ENCODE data around the gene TBL2. TPM values are rescaled to one million over a fixed set of nuclear protein-coding genes. Genes with fewer than 3 reads are reported as not detected.
A peak's percentile ranks its signal among the peaks of the same experiment; 100 is the strongest.
"Not testable (repeated sequence)": the region's sequence is repeated elsewhere in the genome, so short reads cannot be mapped to it uniquely, and the experiment has no call there.

TBL2 gene
- total RNA-seq, 1 donor from 2014 or later: 38.6 TPM

- no peak for DNase-seq (ENCODE audit: low read depth in 2 of 2)
Measured at GRCh38 chr7:73570977-73571376, 7.4 kb downstream of the TBL2 start.

- DNase-seq (ENCODE audit: low read depth in 2 of 2): no peak
Measured at GRCh38 chr7:73570521-73570920, 7.9 kb downstream of the TBL2 start.

GRCh38 chr7:73569042-73569608, 9.3 kb downstream of the TBL2 start:
- no peak for DNase-seq (ENCODE audit: low read depth in 2 of 2)

GRCh38 chr7:73567846-73568685, 10.3 kb downstream of the TBL2 start:
- no peak for DNase-seq (ENCODE audit: low read depth in 2 of 2)

- no peak for DNase-seq (ENCODE audit: low read depth in 2 of 2)
Measured at GRCh38 chr7:73567140-73567539, 11.2 kb downstream of the TBL2 start.

- DNase-seq (ENCODE audit: low read depth in 2 of 2): not testable (repeated sequence)
Measured at GRCh38 chr7:73566431-73566830, 11.9 kb downstream of the TBL2 start.

GRCh38 chr7:73565675-73566340, 12.6 kb downstream of the TBL2 start:
- DNase-seq (ENCODE audit: low read depth in 2 of 2): no peak

GRCh38 chr7:73560109-73560835, 18.1 kb downstream of the TBL2 start:
- peak in 1 of 2 donors; percentile 29 for DNase-seq (ENCODE audit: low read depth in 2 of 2)

GRCh38 chr7:73557397-73558257, 20.8 kb downstream of the TBL2 start, which contains the start of gene BCL7B:
TSS of gene BCL7B (minus strand) at chr7:73557690. CDS start at chr7:73557578, 112 bp downstream.
- DNase-seq (ENCODE audit: low read depth in 2 of 2): peak in 1 of 2 donors; percentile 68

- DNase-seq (ENCODE audit: low read depth in 2 of 2): peak; percentile 79 to 95
Measured at GRCh38 chr7:73557108-73557396, 21.3 kb downstream of the TBL2 start.

- no peak for DNase-seq (ENCODE audit: low read depth in 2 of 2)
Measured at GRCh38 chr7:73556208-73557107, 21.9 kb downstream of the TBL2 start.

- DNase-seq (ENCODE audit: low read depth in 2 of 2): peak in 1 of 2 donors; percentile 21
Measured at GRCh38 chr7:73555411-73555982, 22.9 kb downstream of the TBL2 start.

- not testable (repeated sequence) for DNase-seq (ENCODE audit: low read depth in 2 of 2)
Measured at GRCh38 chr7:73550093-73550492, 28.3 kb downstream of the TBL2 start.

- no peak for DNase-seq (ENCODE audit: low read depth in 2 of 2)
Measured at GRCh38 chr7:73549176-73549575, 29.2 kb downstream of the TBL2 start.

- DNase-seq (ENCODE audit: low read depth in 2 of 2): no peak
Measured at GRCh38 chr7:73547841-73548240, 30.5 kb downstream of the TBL2 start.

- no peak for DNase-seq (ENCODE audit: low read depth in 2 of 2)
Measured at GRCh38 chr7:73544678-73545077, 33.7 kb downstream of the TBL2 start.

- DNase-seq (ENCODE audit: low read depth in 2 of 2): no peak
Measured at GRCh38 chr7:73541722-73542121, 36.7 kb downstream of the TBL2 start.

GRCh38 chr7:73539709-73540108, 38.7 kb downstream of the TBL2 start:
- DNase-seq (ENCODE audit: low read depth in 2 of 2): no peak

- not testable (repeated sequence) for DNase-seq (ENCODE audit: low read depth in 2 of 2)
Measured at GRCh38 chr7:73538510-73538909, 39.9 kb downstream of the TBL2 start.

- DNase-seq (ENCODE audit: low read depth in 2 of 2): no peak
Measured at GRCh38 chr7:73537051-73537450, 41.3 kb downstream of the TBL2 start.
